GM19438 (cell line): ENCODE results near the gene ABCG5.

Source experiments
- ATAC-seq: cut with Tn5 transposase; IDR thresholded peaks from one replicate; pipeline ENCODE4 v1.9.1; 2021; ENCODE audit warnings: low read depth; ENCODE audit not compliant: unreplicated experiment

The ABCG5 gene

DNA sequence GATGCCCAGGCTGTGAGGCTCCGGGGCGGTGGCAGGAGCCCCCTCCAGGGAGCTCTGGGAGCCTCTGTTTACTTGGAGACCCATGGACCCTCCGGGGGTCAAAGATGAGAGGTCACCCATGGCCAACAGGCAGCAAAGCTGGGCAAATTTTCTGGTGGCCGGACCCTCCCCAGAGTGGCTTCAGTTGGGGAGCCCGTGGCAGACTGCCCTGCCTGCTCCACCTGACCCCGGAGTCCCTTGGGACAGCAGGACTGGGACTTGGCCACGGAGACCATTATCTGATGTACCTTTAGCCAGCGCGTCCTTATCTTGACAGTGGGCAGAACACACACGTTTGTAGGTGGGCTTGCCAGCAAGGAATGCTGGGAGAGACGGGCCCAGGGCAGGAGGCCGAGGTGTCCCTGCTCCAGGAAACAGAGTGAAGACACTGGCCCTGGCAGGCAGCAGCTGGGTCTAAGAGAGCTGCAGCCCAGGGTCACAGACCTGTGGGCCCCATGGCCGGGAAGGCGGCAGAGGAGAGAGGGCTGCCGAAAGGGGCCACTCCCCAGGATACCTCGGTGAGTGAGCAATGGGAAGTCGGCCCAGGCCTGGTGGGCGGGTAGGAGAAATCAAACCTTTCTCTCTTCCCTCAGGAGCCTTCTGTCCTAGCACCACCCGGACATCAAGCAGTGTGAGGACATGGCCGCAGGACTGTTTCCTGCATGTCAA, at the start of gene ABCG5, which contains the start of gene ABCG8:
ABCG5 (minus strand) TSS at position 280 of the 708 bp plus-strand sequence; CDS start at position 120, 160 bp downstream.
ABCG8 (plus strand) TSS at position 412 of the 708 bp plus-strand sequence; CDS start at position 495, 83 bp downstream.
- ATAC-seq = no peak

DNA sequence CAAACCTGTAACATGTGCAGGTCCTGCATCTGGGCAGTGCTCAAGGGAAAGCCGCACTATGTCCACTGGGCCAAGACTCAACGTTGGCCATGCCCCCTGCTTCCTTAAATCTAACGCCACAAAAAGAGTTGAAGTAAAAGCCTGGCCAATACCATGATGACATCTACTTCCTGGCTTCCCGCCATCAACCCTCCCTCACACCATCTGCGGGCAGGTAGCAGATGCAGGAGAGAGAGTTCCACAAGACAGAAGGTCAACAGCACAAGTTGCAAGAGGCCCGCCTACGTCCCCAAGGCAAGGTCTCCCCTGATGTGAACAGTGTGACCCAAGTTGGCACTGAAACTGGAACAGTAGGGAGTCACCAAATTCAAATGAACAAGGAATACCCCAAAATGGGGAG, 48.5 kb upstream of the ABCG5 start:
- no peak for ATAC-seq

- ATAC-seq = no peak
These were observed 46.5 kb upstream of the ABCG5 start for GRCh38 chr2:43885132-43885632.

- ATAC-seq = no peak
These were observed 46.0 kb upstream of the ABCG5 start for GRCh38 chr2:43884689-43885088.

- ATAC-seq = no peak
These were observed 43.7 kb upstream of the ABCG5 start for GRCh38 chr2:43882312-43882711.

DNA sequence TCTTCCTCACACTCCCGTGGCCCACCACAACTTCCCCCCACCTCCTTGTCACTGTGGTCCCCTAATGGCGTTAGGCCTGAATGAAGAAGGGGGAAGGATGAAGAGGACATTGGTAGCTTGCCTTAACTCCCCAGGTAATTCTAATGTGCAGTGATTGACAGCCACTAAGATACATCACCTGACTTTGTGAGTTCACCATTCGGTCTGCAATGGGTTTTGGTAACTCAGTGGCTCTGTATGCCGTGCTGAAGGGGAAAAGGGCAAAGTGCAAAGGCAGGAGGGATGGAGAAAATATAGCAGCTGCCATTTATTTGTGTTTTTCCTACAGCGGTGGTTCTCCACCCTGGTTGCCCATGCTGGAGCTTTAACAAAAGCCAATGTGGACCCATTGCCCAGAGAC, 42.3 kb upstream of the ABCG5 start:
- ATAC-seq = no peak

- ATAC-seq = no peak
These were observed 41.8 kb upstream of the ABCG5 start for GRCh38 chr2:43880471-43880870.

DNA sequence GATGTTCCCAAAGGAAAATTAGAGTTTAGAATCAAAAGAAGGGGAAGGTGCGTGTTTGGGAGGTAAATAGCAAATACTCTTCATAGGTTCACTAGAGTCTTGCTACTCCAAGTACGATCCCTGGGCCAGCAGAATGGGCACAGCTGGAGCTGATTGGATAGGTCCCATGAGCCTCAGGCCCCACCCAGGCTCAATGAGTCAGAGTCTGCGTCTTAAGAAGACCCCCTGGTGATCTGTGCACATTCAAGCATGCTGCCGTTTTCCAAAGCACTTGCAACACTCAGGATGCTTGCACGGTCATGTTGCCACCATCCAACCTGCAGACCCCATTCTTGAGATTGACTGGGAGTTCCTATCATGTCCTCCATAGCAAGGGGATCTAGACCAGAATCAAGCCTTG, 40.6 kb upstream of the ABCG5 start:
- ATAC-seq = no peak

- peak; percentile 70 for ATAC-seq
These were observed 39.3 kb upstream of the ABCG5 start for GRCh38 chr2:43877782-43878464.

- ATAC-seq = no peak
These were observed 36.3 kb upstream of the ABCG5 start for GRCh38 chr2:43874776-43875451.

GRCh38 chr2:43872151-43872550, 33.5 kb upstream of the ABCG5 start:
- no peak for ATAC-seq

DNA sequence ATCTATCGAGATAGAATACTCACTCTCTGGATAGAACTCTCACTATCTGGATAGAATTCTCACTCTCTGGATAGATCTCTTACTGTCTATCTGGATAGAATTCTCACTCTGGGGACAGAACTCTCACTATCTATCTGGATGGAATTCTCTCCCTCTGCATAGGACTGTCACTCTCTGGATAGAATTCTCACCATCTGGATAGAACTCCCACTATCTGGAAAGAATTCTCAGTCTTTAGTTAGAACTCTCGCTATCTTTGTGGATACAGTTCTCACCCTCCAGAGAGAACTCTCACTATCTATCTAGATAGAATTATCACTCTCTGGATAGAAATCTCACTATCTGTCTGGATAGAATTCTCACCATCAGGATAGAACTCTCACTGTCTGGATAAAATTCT, 16.7 kb upstream of the ABCG5 start:
- no peak for ATAC-seq

- ATAC-seq = no peak
These were observed 16.0 kb upstream of the ABCG5 start for GRCh38 chr2:43854671-43855070.

GRCh38 chr2:43853141-43854081, 14.8 kb upstream of the ABCG5 start:
- no peak for ATAC-seq

- no peak for ATAC-seq
These were observed 13.6 kb upstream of the ABCG5 start for GRCh38 chr2:43852196-43852730.

- ATAC-seq = no peak
These were observed 12.7 kb upstream of the ABCG5 start for GRCh38 chr2:43851011-43851980.

- no peak for ATAC-seq
These were observed 9.6 kb upstream of the ABCG5 start for GRCh38 chr2:43848214-43848613.

- ATAC-seq = no peak
These were observed 7.6 kb upstream of the ABCG5 start for GRCh38 chr2:43846140-43846793.
